Panc1 (cell line): ENCODE data around the gene RPN1.

Source experiments
- CTCF ChIP-seq: fragments of 450-650 bp; IDR thresholded peaks from 2 replicates; pipeline ENCODE4 v1.5.1; 2017; ENCODE audit warnings: mild to moderate bottlenecking
- POLR2AphosphoS5 ChIP-seq: IDR thresholded peaks from 2 replicates; pipeline ENCODE4 v1.6.1; 2012; ENCODE audit warnings: mild to moderate bottlenecking, low read depth, low read length, moderate library complexity

- TF ChIP-seq CTCF (no peak), POLR2AphosphoS5 (no peak)
Measured at GRCh38 chr3:128588147-128588546, 62.5 kb downstream of the RPN1 start.
